Measurements from ENCODE around the gene OSBPL5.
"Not testable (repeated sequence)": the region's sequence is repeated elsewhere in the genome, so short reads cannot be mapped to it uniquely, and the experiment has no call there.

OSBPL5 gene

DNA sequence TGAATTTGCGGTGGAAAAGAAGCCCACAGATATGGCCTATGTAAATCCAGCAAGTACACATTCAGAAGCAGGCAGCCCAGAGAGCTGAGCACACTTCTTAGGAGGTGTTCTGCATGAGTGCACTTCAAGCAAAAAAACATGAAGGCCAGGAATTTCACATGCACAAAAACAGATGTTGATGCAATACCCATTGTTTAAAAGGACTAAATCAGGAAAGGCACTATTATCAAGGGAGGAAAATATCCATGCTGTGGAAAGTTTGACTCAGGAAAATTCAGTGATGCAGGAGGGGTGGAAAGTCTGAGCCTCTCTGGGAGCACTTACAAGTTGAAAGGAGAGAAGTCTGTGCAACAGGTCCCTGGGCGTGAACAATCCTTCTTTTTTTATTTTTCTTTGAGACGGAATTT is 92.1 kb downstream of the OSBPL5 start:
- DNase-seq (ENCODE audit: low spot score): no peak
- in situ Hi-C loops (cut with MboI; ENCODE audit: low pct_unique_long_range_greater_than_20kb, low sequenced_read_pairs, unreplicated experiment): no loop called here
- TF ChIP-seq, protein P1, sequence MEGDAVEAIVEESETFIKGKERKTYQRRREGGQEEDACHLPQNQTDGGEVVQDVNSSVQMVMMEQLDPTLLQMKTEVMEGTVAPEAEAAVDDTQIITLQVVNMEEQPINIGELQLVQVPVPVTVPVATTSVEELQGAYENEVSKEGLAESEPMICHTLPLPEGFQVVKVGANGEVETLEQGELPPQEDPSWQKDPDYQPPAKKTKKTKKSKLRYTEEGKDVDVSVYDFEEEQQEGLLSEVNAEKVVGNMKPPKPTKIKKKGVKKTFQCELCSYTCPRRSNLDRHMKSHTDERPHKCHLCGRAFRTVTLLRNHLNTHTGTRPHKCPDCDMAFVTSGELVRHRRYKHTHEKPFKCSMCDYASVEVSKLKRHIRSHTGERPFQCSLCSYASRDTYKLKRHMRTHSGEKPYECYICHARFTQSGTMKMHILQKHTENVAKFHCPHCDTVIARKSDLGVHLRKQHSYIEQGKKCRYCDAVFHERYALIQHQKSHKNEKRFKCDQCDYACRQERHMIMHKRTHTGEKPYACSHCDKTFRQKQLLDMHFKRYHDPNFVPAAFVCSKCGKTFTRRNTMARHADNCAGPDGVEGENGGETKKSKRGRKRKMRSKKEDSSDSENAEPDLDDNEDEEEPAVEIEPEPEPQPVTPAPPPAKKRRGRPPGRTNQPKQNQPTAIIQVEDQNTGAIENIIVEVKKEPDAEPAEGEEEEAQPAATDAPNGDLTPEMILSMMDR (IDR thresholded peaks at IDR 0.05; ENCODE audit: extremely low read depth, insufficient read depth, missing control alignments): no peak

DNA sequence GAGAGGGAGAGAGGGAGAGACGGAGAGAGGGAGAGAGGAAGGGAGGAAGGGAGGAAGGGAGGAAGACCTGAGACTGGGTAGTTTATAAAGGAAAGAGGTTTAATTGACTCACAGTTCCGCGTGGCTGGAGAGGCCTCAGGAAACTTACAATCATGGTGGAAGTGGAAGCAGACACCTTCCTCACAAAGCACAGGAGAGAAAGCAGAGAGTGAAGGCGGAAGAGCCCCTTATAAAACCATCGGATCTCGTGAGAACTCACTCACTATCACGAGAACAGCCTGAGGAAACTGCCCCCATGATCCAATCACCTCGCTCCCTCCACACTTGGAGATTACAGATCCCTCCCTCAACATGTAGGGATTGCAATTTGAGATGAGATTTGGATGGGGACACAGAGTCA is 95.7 kb downstream of the OSBPL5 start:
- DNase-seq (ENCODE audit: low spot score): no peak
- in situ Hi-C loops (cut with MboI; ENCODE audit: low pct_unique_long_range_greater_than_20kb, low sequenced_read_pairs, unreplicated experiment): no loop called here

DNA sequence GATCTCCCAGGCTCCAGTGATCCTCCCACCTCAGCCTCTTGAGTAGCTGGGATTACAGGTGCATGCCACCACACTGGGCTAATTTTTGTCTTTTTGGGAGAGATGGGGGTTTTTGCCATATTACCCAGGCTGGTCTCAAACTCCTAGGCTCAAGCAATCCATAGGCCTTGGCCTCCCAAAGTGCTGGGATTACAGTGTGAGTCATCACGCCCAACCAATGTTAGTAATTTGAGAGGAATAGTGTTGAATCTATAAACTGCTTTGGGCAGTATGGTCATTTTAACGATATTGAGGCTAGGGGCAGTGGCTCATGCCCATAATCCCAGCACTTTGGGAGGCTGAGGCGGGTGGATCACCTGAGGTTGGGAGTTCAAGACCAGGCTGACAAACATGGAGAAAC is 98.8 kb downstream of the OSBPL5 start:
- in situ Hi-C loops (cut with MboI; ENCODE audit: low pct_unique_long_range_greater_than_20kb, low sequenced_read_pairs, unreplicated experiment); DNase-seq (ENCODE audit: low spot score): not testable (repeated sequence)

More for the DNA sequence above, 95.7 kb downstream of the OSBPL5 start:
- TF ChIP-seq, protein P1 (IDR thresholded peaks at IDR 0.05; ENCODE audit: extremely low read depth, insufficient read depth, missing control alignments): no peak

DNA sequence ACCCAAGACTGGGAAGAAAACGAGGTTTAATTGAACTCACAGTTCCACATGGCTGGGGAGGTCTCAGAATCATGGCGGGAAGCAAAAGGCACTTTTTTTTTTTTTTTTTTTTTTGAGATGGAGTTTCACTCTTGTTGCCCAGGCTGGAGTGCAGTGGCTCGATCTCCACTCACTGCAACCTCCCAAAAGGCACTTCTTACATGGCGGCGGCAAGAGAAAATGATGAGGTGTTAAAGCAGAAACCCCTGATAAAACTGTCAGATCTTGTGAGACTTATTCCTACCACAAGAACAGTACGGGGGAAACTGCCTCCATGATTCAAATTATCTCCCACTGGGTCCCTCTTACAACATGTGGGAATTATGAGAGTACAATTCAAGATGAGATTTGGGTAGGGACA is 100.4 kb downstream of the OSBPL5 start:
- in situ Hi-C loops (cut with MboI; ENCODE audit: low pct_unique_long_range_greater_than_20kb, low sequenced_read_pairs, unreplicated experiment): not testable (repeated sequence)

DNA sequence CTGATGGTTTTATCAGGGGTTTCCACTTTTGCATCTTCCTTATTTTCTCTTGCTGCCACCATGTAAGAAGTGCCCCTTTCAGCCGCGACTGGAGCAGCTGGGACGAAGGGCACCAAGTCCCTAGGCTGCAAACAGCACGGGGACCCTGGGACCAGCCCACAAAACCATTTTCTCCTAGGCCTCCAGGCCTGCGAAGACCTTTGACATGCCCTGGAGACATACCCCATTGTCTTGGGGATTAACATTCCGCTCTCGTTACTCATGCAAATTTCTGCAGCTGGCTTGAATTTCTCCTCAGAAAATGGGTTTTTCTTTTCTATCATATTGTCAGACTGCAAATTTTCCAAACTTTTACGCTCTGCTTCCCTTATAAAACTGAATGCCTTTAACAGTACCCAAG is 101.2 kb downstream of the OSBPL5 start:
- in situ Hi-C loops (cut with MboI; ENCODE audit: low pct_unique_long_range_greater_than_20kb, low sequenced_read_pairs, unreplicated experiment); DNase-seq (ENCODE audit: low spot score): not testable (repeated sequence)

More for the DNA sequence above, 100.4 kb downstream of the OSBPL5 start:
- not testable (repeated sequence) for DNase-seq (ENCODE audit: low spot score)

DNA sequence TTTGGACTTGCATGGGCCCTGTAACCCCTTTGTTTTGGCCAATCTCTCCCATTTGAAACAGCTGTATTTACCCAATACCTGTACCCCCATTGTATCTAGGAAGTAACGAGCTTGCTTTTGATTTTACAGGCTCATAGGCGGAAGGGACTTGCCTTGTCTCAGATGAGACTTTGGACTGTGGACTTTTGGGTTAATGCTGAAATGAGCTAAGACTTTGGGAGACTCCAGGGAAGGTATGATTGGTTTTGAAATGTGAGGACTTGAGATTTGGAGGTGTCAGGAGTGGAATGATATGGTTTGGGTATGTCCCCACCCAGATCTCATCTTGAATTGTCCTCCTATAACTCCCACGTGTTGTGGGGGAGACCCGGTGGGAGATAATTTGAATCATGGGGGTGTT is 101.7 kb downstream of the OSBPL5 start:
- DNase-seq (ENCODE audit: low spot score); in situ Hi-C loops (cut with MboI; ENCODE audit: low pct_unique_long_range_greater_than_20kb, low sequenced_read_pairs, unreplicated experiment): not testable (repeated sequence)

DNA sequence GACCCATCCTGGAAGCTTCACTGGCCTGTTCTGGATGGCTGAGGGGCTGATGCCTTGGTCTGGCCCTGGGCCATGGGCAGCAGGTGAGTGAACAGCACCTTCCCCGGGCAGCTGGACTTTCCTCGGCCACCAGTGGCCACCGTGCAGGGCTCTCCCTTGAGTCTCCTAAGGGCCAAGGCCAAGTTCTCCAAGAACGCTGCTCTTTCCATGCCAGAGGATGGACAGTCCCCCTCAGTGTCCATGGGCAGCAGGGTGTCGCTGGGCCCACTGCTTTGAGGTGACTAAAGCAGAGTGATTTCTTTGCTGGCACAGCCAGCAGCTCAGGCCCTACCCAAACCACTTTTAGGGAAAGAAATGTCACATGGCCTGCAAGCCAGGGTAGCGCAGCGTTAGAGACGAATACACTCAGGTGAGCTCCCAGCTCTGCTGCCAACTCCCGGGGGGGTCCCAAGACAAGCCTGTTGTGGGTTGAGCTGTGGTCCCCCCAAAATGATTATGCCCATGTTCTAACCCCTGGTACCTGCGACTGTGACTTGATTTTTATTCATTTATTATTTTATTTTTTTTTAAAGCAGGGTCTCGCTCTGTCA is 104.6 kb downstream of the OSBPL5 start:
- TF ChIP-seq, protein P1 (IDR thresholded peaks at IDR 0.05; ENCODE audit: extremely low read depth, insufficient read depth, missing control alignments): no peak
- in situ Hi-C loops (cut with MboI; ENCODE audit: low pct_unique_long_range_greater_than_20kb, low sequenced_read_pairs, unreplicated experiment): no loop called here

DNA sequence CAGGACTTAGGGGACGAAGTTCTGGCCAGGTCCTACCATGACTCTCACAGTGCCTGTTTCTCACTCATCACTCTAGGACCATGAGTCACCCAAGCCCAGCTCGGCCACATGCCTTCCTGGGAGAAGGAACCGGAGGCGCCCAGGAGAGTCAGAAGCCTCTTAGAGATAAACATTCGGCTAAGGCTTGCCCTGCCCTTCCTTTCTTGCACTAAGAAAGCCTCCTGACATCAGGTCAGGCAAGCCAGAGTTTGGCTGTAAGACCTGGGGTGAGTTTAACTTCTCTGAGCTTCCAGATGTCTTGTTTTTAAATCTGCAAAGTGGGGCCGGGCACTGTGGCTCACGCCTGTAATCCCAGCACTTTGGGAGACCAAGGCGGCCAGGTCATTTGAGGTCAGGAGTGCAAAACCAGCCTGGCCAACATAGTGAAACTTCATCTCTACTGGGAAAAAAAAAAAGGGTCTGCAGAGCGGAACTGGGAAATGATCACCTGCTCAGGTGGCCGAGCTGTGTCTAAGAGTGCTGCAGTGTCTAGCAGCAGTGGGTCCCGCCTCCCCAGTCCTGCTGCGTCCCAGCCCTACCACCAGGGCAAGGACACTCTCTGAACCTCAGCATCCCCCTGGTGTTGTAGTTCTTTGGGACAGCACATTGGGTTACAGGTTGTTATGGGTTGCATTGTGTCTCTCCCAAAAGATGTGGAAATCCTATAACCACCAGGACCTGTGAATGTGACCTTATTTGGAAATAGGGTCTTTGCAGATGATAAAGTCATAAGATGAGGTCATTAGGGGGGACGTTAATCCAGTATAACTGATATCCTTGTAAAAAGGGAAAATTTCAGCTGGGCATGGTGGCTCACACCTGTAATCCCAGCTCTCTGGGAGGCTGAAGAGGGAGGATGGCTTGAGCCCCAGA is 106.1 kb downstream of the OSBPL5 start:
- TF ChIP-seq, protein P1 (IDR thresholded peaks at IDR 0.05; ENCODE audit: extremely low read depth, insufficient read depth, missing control alignments): no peak
- DNase-seq (ENCODE audit: low spot score): no peak
- in situ Hi-C loops (cut with MboI; ENCODE audit: low pct_unique_long_range_greater_than_20kb, low sequenced_read_pairs, unreplicated experiment): no loop called here

More for the DNA sequence above, 104.6 kb downstream of the OSBPL5 start:
- no peak for DNase-seq (ENCODE audit: low spot score)

Data from GM13977 (cell line).